GM12878 (cell line): ENCODE measurements around the gene CDR2. TPM values are rescaled to one million over a fixed set of nuclear protein-coding genes. Genes with fewer than 3 reads are reported as not detected.
A peak's percentile ranks its signal among the peaks of the same experiment; 100 is the strongest.

Source experiments
- ATAC-seq: fragments of 200-7000 bp; cut with Tn5 transposase; 3 replicates; pipeline ENCODE4 v1.9.1; 2020; ENCODE audit warnings: mild to moderate bottlenecking, moderate library complexity
- BruUV-seq: library from RNA; stranded (reverse); fragments of 400-500 nt; replicated peaks from 2 replicates; lab custom pipeline; 2021; lab: Mats Ljungman, UMichigan
- CTCF ChIA-PET: fragments of 300-600 bp; sonication (Branson Sonifier 250); formaldehyde crosslinking; extraction: SDS; loops from one replicate; lab custom pipeline; 2021; ENCODE audit warnings: inconsistent platforms; lab: Yijun Ruan, JAX
- POLR2A ChIA-PET: fragments of 350-600 bp; formaldehyde crosslinking; extraction: SDS; loops from one replicate; lab custom pipeline; 2021; ENCODE audit warnings: inconsistent platforms; lab: Charles Lee
- RAD21 ChIA-PET: fragments of 300-600 bp; sonication (Branson Sonifier 250); formaldehyde crosslinking; loops from one replicate; lab custom pipeline; 2023; ENCODE audit warnings: antibody characterized with exemption; ENCODE audit not compliant: unreplicated experiment; lab: Charles Lee
- SMC1A ChIA-PET: fragments of 300-600 bp; sonication (Branson Sonifier 250); formaldehyde crosslinking; loops from one replicate; lab custom pipeline; 2023; ENCODE audit not compliant: unreplicated experiment, uncharacterized antibody; lab: Charles Lee
- DNase-seq: peaks from one replicate; pipeline ENCODE4 v3.0.0-alpha.2; 2011; ENCODE audit warnings: low read depth, low spot score
- FAIRE-seq: peaks from 3 replicates; lab custom pipeline; 2011; peaks lifted over from hg19 to GRCh38; lab: Jason Lieb, UNC
- H2AFZ ChIP-seq: 2 replicates; pipeline ENCODE4 v1.6.0; 2011; ENCODE audit warnings: low read depth, low read length, control low read depth; ENCODE audit not compliant: control insufficient read depth
- H3K27ac ChIP-seq: 2 replicates; pipeline ENCODE4 v1.5.1; 2011; ENCODE audit warnings: control low read depth; ENCODE audit not compliant: control insufficient read depth, insufficient read depth
- H3K27me3 ChIP-seq, 2 experiments: replicated peaks in 1 of 2; 2 replicates each; pipeline versions ENCODE4 v1.6.0 to v1.6.1; 2011; ENCODE audit warnings: low read length in 1 of 2; ENCODE audit not compliant: control insufficient read depth in 2 of 2, insufficient read depth in 2 of 2
- H3K36me3 ChIP-seq, 2 experiments: 2 replicates each; pipeline ENCODE4 v1.5.1; 2011; ENCODE audit warnings: low read length in 1 of 2; ENCODE audit not compliant: control insufficient read depth in 2 of 2, insufficient read depth in 2 of 2
- H3K4me1 ChIP-seq: 2 replicates; pipeline ENCODE4 v1.6.1; 2011; ENCODE audit warnings: mild to moderate bottlenecking, low read length, moderate library complexity, mixed read lengths; ENCODE audit not compliant: control insufficient read depth, insufficient read depth
- H3K4me2 ChIP-seq: 2 replicates; pipeline ENCODE4 v1.6.0; 2011; ENCODE audit warnings: control low read depth; ENCODE audit not compliant: control insufficient read depth, insufficient read depth
- H3K4me3 ChIP-seq: fragments of 200-600 bp; sonication (generic); 2 replicates; pipeline ENCODE4 v1.5.1; 2016
- H3K79me2 ChIP-seq: 2 replicates; pipeline ENCODE4 v1.6.0; 2011; ENCODE audit warnings: low read length; ENCODE audit not compliant: control insufficient read depth, insufficient read depth
- H3K9ac ChIP-seq: 2 replicates; pipeline ENCODE4 v1.8.0; 2011; ENCODE audit warnings: low read length, control low read depth, mixed read lengths; ENCODE audit not compliant: control insufficient read depth, insufficient read depth
- H3K9me3 ChIP-seq: replicated peaks from 3 replicates; pipeline ENCODE4 v1.5.1; 2011; ENCODE audit warnings: mild to moderate bottlenecking, low read length; ENCODE audit not compliant: control insufficient read depth, insufficient read depth
- H4K20me1 ChIP-seq: 2 replicates; pipeline ENCODE4 v1.6.0; 2011; ENCODE audit not compliant: control insufficient read depth, insufficient read depth
- BHLHE40 ChIP-seq, 2 experiments: fragments of 450-650 bp in 1 of 2; IDR thresholded peaks; 2 replicates each; pipeline ENCODE4 v1.6.1; 2011 to 2017; ENCODE audit warnings: low read depth in 2 of 2, borderline replicate concordance in 1 of 2, improper control_type of control experiment in 1 of 2, low read length in 1 of 2, mild to moderate bottlenecking in 1 of 2
- EED ChIP-seq: sonication (generic); IDR thresholded peaks from 2 replicates; pipeline ENCODE4 v1.6.1; 2016; ENCODE audit warnings: antibody characterized with exemption, low read depth
- EGR1 ChIP-seq, 2 experiments: IDR thresholded peaks; 1 replicate in 1 of 2; 2 replicates in 1 of 2; pipeline ENCODE4 v1.6.1; 2011 to 2012; ENCODE audit warnings: low read depth in 2 of 2, low read length in 2 of 2, borderline replicate concordance in 1 of 2, mild to moderate bottlenecking in 1 of 2, moderate library complexity in 1 of 2
- ETV6 ChIP-seq, 2 experiments: fragments of 450-650 bp in 1 of 2; IDR thresholded peaks in 1 of 2; conservative IDR thresholded peaks in 1 of 2; 2 replicates each; pipeline ENCODE4 v1.6.1; 2014; ENCODE audit warnings: antibody characterized with exemption in 1 of 2, borderline replicate concordance in 1 of 2, low read depth in 1 of 2, mild to moderate bottlenecking in 1 of 2, moderate library complexity in 1 of 2
- GATAD2B ChIP-seq: fragments of 450-650 bp; conservative IDR thresholded peaks from 2 replicates; pipeline ENCODE4 v1.6.1; 2017; ENCODE audit warnings: low read depth, mild to moderate bottlenecking, moderate library complexity
- IKZF1 ChIP-seq: fragments of 450-650 bp; conservative IDR thresholded peaks from 2 replicates; pipeline ENCODE4 v1.6.1; 2017; ENCODE audit warnings: antibody characterized with exemption, mild to moderate bottlenecking
- MEF2B ChIP-seq: fragments of 450-650 bp; IDR thresholded peaks from 2 replicates; pipeline ENCODE4 v1.6.1; 2018; ENCODE audit warnings: mild to moderate bottlenecking, moderate library complexity; ENCODE audit not compliant: partially characterized antibody, poor library complexity, severe bottlenecking
- MXI1 ChIP-seq: fragments of 150-350 bp; IDR thresholded peaks from 2 replicates; pipeline ENCODE4 v1.6.1; 2011; ENCODE audit warnings: low read depth, mild to moderate bottlenecking, inconsistent platforms, low read length, improper control_type of control experiment
- NR2C2 ChIP-seq: IDR thresholded peaks from 2 replicates; pipeline ENCODE4 v1.6.1; 2011; ENCODE audit warnings: borderline replicate concordance, low read depth; ENCODE audit not compliant: control insufficient read depth, insufficient read length
- POLR2AphosphoS5 ChIP-seq: IDR thresholded peaks from 2 replicates; pipeline ENCODE4 v1.6.1; 2011; ENCODE audit warnings: mild to moderate bottlenecking, low read length, inconsistent platforms
- ZNF217 ChIP-seq: fragments of 450-650 bp; IDR thresholded peaks from 2 replicates; pipeline ENCODE4 v1.6.1; 2017; ENCODE audit warnings: antibody characterized with exemption, mild to moderate bottlenecking
- WGBS: methylation state at CpG from one replicate; pipeline ENCODE4 v1.1.6; 2016; ENCODE audit warnings: low lambda C conversion rate; ENCODE audit not compliant: insufficient replicate concordance, insufficient coverage; ENCODE audit errors: missing lambda C conversion rate; 5-methylcytosine and 5-hydroxymethylcytosine counted together
- in situ Hi-C: fragments of 300-500 bp; cut with MboI; formaldehyde crosslinking; loops from 9 replicates; pipeline ENCODE4 v1.14.3; 2018; ENCODE audit warnings: mixed read lengths
- intact Hi-C: fragments of 100-400 bp; cut with micrococcal nuclease; formaldehyde crosslinking; loops from one replicate; pipeline ENCODE4 v1.14.2; 2022; ENCODE audit not compliant: unreplicated experiment
- polyA plus RNA-seq, 11 experiments: library from polyadenylated mRNA; depleted of rRNA in 4 of 11; unstranded in 6 of 11; stranded (reverse) in 5 of 11; fragments of >200 nt; fragmentation: Nextera tagmentation in 4 of 11; fragmentation: Illumina TruSeq in 1 of 11; extraction: Ambion mirVana in 4 of 11; extraction: Trizol in 1 of 11; gene quantifications; 1 replicate in 1 of 11; 2 replicates in 10 of 11; pipeline versions ENCODE4 v1.2.1 to v1.2.3, GENCODE V29; 2011 to 2016; ENCODE audit warnings: inconsistent platforms in 2 of 11, missing spikeins in 2 of 11, low read depth in 1 of 11
- total RNA-seq, 4 experiments: library from RNA; depleted of rRNA in 3 of 4; stranded (reverse); fragments of >200 nt in 3 of 4; fragmentation: Illumina TruSeq in 1 of 4; extraction: Trizol in 1 of 4; gene quantifications; 2 replicates each; pipeline versions ENCODE4 v1.2.1 to v1.2.3, GENCODE V29; 2013 to 2021
- TF ChIP-seq, protein P1 (sequence below): fragments of 450-650 bp; IDR thresholded peaks from 2 replicates; pipeline ENCODE4 v1.6.1; 2016; ENCODE audit warnings: mild to moderate bottlenecking

The CDR2 gene
- total and polyA plus RNA-seq, 10 of the 15 experiments (the other 5 are each of a cell fraction or from before 2014, with no cell fraction given), result 4.8 to 24.3 (median 19.2) TPM

DNA sequence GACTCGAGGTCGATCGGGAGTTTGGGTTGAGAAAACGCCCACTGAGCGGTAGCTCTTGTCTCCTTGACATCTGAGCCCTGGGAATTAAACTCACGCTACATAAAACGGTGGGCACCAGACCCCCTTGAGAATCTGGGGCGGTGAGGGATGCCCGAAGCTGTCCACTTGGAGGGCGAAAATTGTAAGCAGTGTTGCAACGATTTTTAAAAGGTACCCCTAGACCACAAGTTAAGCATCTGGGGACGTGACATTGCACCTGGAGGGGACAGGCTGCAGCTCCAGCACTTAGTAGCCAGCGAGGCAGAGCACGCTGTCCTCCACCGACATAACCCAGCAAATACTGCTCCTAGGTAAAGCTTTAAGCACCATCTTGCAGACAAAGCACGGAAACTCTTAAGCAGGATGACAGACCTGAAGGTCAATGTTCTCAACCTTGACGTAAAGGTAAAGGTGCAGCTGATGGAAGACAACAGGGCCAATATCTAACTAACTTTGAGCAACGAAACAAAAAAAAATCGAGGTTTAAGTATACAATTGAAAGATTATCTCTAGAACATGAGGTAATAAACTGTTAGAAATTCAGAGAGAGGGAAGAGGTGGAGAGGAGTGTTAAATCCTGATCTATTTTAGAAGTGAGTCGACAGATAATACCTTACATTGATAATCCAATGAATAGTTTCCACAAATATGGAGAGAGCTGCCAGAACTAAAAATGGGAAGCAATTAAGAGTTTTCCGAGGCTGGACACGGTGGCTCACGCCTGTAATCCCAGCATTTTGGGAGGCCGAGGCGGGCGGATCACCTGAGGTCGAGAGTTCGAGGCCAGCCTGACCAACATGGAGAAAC lies 921 bp upstream of the CDR2 start (continued):
- TF ChIP-seq ETV6 (conservative IDR thresholded peaks at IDR 0.05 in 1 of 2, IDR thresholded peaks at IDR 0.05 in 1 of 2; ENCODE audit: borderline replicate concordance in 1 of 2, low read depth in 1 of 2), result no peak; a peak in 1 of 4 replicates

DNA sequence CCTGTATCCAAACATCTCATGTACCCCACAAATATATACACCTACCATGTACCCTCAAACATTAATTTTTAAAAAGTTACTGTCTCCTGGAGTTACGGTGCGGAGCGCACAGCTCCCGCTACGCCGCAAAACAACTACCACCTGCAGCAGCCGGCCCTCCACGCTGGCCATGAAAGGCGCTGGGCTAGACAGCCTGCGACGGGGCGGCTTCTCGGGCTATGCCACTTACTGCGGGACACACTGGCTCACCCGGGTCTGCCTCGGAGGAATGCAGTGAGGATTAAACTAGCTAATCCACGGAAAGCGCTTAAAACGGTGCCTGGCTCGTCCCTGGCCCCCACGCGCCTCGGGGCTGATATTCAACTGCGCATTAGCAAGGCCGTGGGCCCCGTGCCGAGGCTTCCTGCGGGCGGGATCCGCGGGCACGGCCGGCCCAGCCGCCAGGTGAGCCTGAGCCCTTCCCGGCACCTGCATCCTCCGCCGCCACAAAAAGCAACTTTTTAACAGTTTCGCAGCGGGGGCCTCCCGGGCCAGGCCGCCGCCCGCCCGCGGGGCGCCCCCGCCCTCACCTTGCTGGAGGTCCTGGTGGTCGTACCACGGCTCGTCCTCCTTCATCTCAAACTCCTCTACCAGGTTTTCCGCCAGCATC lies 633 bp downstream of the CDR2 start:
- in situ Hi-C loops, result no loop called here
- ATAC-seq (peak; percentile 34), FAIRE-seq (no peak)
- 0 out of 2 replicates have a peak, but pooled peaks have one; percentile 56 for TF ChIP-seq ZNF217
- TF ChIP-seq, protein P1, sequence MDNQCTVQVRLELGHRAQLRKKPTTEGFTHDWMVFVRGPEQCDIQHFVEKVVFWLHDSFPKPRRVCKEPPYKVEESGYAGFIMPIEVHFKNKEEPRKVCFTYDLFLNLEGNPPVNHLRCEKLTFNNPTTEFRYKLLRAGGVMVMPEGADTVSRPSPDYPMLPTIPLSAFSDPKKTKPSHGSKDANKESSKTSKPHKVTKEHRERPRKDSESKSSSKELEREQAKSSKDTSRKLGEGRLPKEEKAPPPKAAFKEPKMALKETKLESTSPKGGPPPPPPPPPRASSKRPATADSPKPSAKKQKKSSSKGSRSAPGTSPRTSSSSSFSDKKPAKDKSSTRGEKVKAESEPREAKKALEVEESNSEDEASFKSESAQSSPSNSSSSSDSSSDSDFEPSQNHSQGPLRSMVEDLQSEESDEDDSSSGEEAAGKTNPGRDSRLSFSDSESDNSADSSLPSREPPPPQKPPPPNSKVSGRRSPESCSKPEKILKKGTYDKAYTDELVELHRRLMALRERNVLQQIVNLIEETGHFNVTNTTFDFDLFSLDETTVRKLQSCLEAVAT, result 0 out of 2 replicates have a peak, but pooled peaks have one; percentile 5
- 0 out of 3 replicates have a peak, but pooled peaks of 1 of the 2 experiments have one; percentile 29 for TF ChIP-seq EGR1 (IDR thresholded peaks at IDR 0.05; ENCODE audit: borderline replicate concordance in 1 of 2, low read depth in 2 of 2, low read length in 2 of 2)
- no peak for TF ChIP-seq MEF2B
- peak; percentile 16; the same call in 1 of the 2 replicates for TF ChIP-seq MXI1
- TF ChIP-seq NR2C2, result no peak
- no peak for TF ChIP-seq EED
- peak; percentile 66 for TF ChIP-seq IKZF1
- 0 out of 4 replicates have a peak, but pooled peaks of 1 of the 2 experiments have one; percentile 20 for TF ChIP-seq BHLHE40 (IDR thresholded peaks at IDR 0.05; ENCODE audit: borderline replicate concordance in 1 of 2, low read depth in 2 of 2, low read length in 1 of 2)
- TF ChIP-seq GATAD2B, result peak; percentile 59; the same call in 1 of the 2 replicates
- peak; percentile 10; the same call in 1 of the 2 replicates for TF ChIP-seq POLR2AphosphoS5
- TF ChIP-seq, all 136 proteins: peak for 8
- Histone ChIP-seq H3K36me3 (0 out of 4 replicates have a peak, but pooled peaks cover 0 to 5% of the 10 kb centered on the region in 2 experiments), H3K9ac (peak overlapping the region; percentile 89), H3K27ac (peak overlapping the region; percentile 77), H3K79me2 (peaks cover 52% of the 10 kb centered on the region), H3K4me3 (peak overlapping the region; percentile 89), H2AFZ (peak overlapping the region; percentile 31), H3K9me3 (no peaks in the 10 kb centered on the region), H3K4me2 (peak overlapping the region; percentile 64), H3K4me1 (peaks cover 19% of the 10 kb centered on the region), H3K27me3 (no peaks in the 10 kb centered on the region), H4K20me1 (no peaks in the 10 kb centered on the region)
- ChIA-PET RAD21 (interaction anchor here (0.6 to 3.3 kb wide), 4 partner anchors 16 to 64 kb away, joined by 3 to 21 read pairs (median 6); no protein-coding TSS in a partner anchor), POLR2A (interaction anchor here (0.6 to 12.9 kb wide), 3 partner anchors 16 to 63 kb away, joined by 3 to 185 read pairs (median 3); no protein-coding TSS in a partner anchor), SMC1A (interaction anchor here (1.4 to 12.5 kb wide), 3 partner anchors 10 to 36 kb away, joined by 4 to 205 read pairs (median 6); no protein-coding TSS in a partner anchor), CTCF (interaction anchor here (0.8 to 3.1 kb wide), 4 partner anchors 12 to 74 kb away, joined by 3 to 8 read pairs (median 6); no protein-coding TSS in a partner anchor)
- BruUV-seq, result no TSS peak
- 4% methylated on average over 47 of the region's 51 CpGs for WGBS
- intact Hi-C loops, result loop anchor here (5.0 kb wide), 2 partner anchors 51 to 181 kb away; no protein-coding TSS in a partner anchor
- no peak for DNase-seq
